MM.1S (cell line): ENCODE data around the gene DAP.

ENCODE experiments used
- CTCF ChIP-seq: fragments of 300-600 bp; sonication (generic); IDR thresholded peaks from 2 replicates; pipeline ENCODE4 v1.5.1; 2016; ENCODE audit warnings: antibody characterized with exemption, low read length, mixed read lengths
- EZH2phosphoT487 ChIP-seq: fragments of 300-600 bp; sonication (generic); IDR thresholded peaks from 2 replicates; pipeline ENCODE4 v1.6.1; 2018; ENCODE audit warnings: antibody characterized with exemption, low read length

- TF ChIP-seq CTCF (no peak), EZH2phosphoT487 (no peak)
Measured at GRCh38 chr5:10642367-10642766, 118.7 kb downstream of the DAP start.
